ENCODE measurements around the gene ID2.

Gene ID2

GRCh38 chr2:8648441-8649213 lies 33.2 kb upstream of the ID2 start:
- DNase-seq = no peak

DNA sequence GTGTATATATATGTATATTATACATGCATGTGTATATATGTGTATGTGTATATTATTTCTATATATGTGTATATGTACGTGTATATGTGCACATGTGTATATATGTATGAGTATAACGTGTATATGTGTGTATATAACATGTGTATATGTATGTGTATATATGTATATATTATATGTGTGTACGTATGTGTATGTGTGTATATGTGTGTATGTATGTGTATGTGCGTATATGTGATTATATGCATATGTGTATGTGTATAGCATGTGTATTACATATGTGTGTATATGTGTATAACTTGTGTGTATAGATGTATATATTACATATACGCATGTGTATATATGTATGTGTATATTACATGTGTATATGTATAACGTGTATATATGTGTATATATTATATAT lies 32.1 kb upstream of the ID2 start:
- DNase-seq = no peak

GRCh38 chr2:8650256-8650655 lies 31.6 kb upstream of the ID2 start:
- no peak for DNase-seq

- no peak for DNase-seq
Observed at GRCh38 chr2:8652774-8653426, 29.0 kb upstream of the ID2 start.

DNA sequence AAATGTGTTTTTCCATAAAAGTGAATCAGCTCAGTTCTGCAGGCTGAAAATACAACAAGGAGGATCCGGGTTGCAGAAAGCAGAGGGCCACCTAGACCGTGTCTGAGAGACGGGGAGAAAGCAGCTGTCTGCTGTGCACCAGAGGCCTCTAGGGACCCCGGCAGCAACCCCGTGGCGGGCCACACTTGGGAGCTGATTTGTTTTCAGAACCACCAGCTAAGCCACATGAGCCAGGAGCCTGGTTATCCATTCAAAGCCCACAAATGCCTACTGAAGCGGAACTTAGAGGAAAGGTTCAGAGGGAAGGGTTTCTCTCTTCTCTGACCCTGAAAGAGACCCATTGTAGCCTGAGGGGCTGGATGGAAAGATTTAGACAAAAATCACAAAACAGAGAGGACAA lies 28.4 kb upstream of the ID2 start:
- DNase-seq = peak; percentile 69

DNA sequence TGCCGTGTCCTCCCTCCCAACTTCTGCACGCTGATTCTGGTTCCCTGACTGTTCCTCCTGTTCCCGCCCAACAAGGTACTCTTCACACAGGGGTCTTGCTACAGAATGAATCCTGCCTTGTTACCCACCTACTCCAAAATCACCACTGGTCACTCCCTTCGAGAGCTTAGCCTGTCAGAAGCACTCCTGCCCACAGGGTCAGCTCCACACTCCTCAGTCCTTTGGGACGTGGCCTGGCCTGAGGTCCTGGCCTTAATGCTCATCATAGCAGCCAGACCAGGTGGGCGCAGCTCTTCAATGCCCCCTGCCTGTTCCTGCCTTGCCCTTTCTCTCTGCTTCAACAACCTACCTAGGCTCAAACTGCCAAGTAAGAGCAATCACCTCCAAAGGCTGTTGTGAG lies 27.8 kb upstream of the ID2 start:
- DNase-seq = no peak

GRCh38 chr2:8654483-8654882 lies 27.4 kb upstream of the ID2 start:
- DNase-seq = no peak

DNA sequence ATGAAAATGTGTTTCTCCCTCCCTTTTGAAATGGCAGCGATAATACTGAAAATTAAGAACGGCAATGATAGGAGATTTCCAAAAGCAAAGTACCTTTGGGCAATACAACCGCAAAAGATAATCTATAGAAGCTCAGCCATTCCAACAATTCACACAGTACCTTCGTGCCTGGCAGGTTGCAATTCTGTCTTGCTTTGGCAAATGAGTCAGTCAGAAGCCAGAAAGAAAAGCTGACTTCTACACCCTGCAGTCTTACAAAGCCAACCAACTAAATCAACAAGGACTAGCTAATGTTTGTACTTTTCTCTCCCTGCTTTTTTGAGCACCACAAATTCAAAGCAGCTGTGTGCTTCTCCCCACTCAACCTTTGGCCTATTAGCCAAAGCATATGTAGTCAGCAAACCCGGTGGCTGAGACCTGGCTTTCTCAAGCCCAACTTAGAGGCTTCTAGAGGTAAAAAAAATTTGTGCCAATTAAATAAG lies 25.7 kb upstream of the ID2 start:
- DNase-seq = no peak

- DNase-seq = no peak
Observed at GRCh38 chr2:8656811-8657210, 25.0 kb upstream of the ID2 start.

GRCh38 chr2:8657423-8658062 lies 24.3 kb upstream of the ID2 start:
- DNase-seq = no peak

GRCh38 chr2:8658064-8658862 lies 23.6 kb upstream of the ID2 start:
- DNase-seq = no peak

- DNase-seq = no peak
Observed at GRCh38 chr2:8659092-8659734, 22.6 kb upstream of the ID2 start.

DNA sequence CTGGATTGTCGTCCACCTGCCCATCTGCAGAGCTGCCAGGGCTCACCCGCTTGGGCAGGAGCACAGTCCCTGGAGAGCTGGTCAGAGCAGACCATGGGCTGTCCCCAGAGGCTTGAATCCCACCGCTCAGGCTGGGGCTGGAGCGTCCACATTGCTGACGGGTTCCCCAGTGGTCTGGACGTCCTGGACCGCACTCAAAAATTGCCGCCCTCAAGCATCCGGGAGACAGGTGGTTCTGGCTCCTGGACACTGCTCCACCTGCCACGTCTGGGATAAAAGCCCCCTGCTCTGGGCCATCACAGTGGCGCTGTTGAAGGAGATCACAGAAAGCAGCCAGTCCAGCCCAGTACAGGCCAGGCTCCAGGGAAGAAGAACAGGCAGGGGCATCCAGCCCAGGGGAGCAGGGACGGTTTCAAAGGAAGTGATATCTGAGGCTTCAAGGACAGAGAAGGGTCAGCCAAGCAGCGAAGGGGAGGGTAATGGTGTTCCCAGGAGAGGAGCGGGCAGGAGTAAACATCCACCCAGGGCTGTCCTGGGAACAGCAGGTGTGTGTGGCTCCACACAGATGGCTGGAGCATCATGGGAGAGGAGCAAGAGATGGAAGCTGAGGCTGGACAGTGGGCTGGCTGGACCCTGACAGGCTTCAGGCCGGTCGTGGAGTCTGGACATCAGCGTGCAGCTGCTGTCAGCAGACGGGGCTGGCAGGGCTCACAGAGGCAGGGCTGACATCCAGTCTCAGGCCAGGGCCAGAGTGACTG lies 21.9 kb upstream of the ID2 start:
- DNase-seq = no peak

DNA sequence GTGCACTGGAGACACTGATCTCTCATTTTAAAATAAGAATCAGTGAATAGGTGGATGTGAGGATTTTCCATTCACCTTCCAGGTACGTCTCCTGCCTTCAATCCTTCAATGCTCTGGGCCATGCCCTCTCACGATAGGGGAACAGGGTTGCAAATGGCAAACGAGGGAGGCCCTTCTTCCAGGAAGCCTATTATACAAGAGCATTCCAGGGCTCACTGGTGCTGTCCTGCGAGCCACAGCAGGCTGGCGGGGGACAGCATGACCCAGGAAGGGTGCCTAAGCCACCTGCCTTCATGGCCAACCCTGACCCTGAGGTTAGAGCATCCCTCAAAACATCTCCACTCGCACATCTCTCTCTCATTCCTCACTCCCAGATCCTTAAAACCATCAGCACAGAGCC lies 20.6 kb upstream of the ID2 start:
- DNase-seq = no peak

GRCh38 chr2:8661736-8662135 lies 20.1 kb upstream of the ID2 start:
- peak; percentile 35 for DNase-seq

DNA sequence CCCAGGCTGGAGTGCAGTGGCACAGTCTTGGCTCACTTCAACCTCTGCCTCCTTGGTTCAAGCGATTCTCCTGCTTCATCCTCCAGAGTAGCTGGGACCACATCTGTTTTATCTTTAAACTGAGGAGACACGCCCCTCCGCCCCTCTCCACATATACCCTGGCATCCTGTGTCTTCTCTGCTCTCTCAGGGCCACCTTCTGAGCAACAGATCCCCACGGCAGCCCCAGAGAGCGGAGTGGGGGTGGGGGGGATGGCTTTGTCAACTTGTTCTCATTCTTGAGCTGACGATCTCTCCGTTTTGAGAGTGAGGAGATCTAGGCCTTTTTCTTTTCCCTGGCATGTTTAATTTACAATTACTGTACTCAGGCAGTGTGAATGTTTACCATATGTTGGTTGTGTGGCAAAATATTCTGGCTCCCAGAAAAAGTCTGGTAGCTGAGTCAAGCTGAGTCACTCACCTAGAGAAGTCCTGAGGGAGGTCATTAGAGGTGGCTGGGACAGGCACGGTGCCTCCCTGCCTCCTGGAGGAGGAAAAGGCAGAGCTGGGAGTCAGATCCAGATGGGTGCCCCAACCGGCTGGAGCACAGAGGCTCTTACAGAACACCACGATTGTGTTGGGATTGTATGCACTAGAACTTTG lies 19.5 kb upstream of the ID2 start:
- peak; percentile 67 for DNase-seq

- no peak for DNase-seq
Observed at GRCh38 chr2:8663997-8664396, 17.9 kb upstream of the ID2 start.

- no peak for DNase-seq
Observed at GRCh38 chr2:8666581-8666980, 15.3 kb upstream of the ID2 start.

DNA sequence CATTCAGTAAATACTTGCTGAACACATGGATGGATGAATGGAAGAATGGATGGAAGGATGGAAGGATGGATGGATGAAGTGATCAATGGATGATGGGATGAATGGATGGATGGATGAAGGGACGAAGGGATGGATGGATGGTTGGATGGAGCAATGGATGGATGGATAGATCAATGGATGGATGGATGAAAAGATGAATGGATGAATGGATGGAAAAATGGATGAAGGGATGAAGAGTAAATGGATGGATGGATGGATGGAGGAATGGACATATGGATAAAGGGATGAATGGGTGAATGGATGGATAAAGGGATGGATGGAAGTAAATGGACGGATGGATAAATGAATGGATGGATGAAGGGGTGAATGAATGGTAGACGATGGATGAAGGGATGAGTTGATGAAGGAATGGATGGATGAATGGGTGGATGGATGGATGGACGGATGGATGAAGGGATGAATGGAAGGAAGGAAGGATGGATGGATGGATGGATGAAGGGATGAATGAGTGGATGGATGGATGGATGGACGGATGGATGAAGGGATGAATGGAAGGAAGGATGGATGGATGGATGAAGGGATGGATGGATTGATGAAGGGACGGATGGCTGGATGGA lies 13.9 kb upstream of the ID2 start:
- no peak for DNase-seq

DNA sequence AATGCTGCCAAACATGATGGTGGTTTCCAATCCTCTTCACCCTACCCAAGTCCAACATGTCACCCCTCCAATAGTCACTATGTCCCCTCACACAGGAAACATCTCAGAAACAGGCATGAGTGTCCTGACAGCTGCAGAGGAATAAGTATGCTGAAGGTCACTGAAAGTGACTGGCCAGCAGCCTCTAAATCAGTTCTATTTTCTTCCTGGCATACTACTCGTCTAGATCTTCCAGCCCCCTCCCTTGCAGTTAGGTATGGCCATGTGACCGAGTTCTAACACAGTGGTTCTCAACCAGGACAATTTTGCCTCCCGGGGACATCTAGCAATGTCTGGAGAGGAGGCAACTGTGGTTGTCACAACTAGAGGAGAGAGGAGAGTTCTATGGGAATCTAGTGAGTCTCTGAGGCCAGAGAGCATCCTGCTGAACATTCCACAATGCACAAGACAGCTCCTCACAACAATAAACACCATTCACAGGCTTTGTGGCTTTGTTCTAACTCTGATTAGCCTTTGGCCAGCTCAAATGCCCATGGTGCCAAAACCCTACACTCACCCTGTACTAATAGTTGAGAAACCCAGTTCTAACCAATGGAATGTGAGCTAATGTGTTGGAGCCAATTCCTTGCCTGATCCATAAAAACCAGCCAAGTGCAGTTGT lies 12.6 kb upstream of the ID2 start:
- DNase-seq = no peak

Measured in NCI-H2171 treated with DMSO at 0.1 percent for 48 hours (cell line).